ENCODE results near the gene KHDRBS2. TPM values are rescaled to one million over a fixed set of nuclear protein-coding genes. Genes with fewer than 3 reads are reported as not detected.

KHDRBS2 gene
- total and polyA plus RNA-seq, 2 experiments from 2014 or later: 5.4 to 11.7 TPM

GRCh38 chr6:61977099-61977498, 308.9 kb downstream of the KHDRBS2 start:
- no peak for ATAC-seq
- TF ChIP-seq NANOG (IDR thresholded peaks at IDR 0.05; ENCODE audit: borderline replicate concordance) (no peak), POLR2AphosphoS5 (IDR thresholded peaks at IDR 0.05; ENCODE audit: low read depth) (no peak), JUNB (IDR thresholded peaks at IDR 0.05; ENCODE audit: unreplicated experiment) (no peak), EZH2 (IDR thresholded peaks at IDR 0.05; ENCODE audit: low read depth, unreplicated experiment) (no peak), EZH2phosphoT487 (IDR thresholded peaks at IDR 0.05; ENCODE audit: unreplicated experiment) (no peak), ZNF331 (CRISPR knock-in tag; IDR thresholded peaks at IDR 0.05; ENCODE audit: low read depth) (no peak), ZNF462 (CRISPR knock-in tag; IDR thresholded peaks at IDR 0.05) (no peak), CREB1 (CRISPR knock-in tag; IDR thresholded peaks at IDR 0.05; ENCODE audit: low read depth) (no peak), ZNF114 (CRISPR knock-in tag; IDR thresholded peaks at IDR 0.05) (no peak), STAT1 (IDR thresholded peaks at IDR 0.05; ENCODE audit: unreplicated experiment) (no peak), REST (IDR thresholded peaks at IDR 0.05; ENCODE audit: unreplicated experiment) (no peak)
- TF ChIP-seq, protein P1, sequence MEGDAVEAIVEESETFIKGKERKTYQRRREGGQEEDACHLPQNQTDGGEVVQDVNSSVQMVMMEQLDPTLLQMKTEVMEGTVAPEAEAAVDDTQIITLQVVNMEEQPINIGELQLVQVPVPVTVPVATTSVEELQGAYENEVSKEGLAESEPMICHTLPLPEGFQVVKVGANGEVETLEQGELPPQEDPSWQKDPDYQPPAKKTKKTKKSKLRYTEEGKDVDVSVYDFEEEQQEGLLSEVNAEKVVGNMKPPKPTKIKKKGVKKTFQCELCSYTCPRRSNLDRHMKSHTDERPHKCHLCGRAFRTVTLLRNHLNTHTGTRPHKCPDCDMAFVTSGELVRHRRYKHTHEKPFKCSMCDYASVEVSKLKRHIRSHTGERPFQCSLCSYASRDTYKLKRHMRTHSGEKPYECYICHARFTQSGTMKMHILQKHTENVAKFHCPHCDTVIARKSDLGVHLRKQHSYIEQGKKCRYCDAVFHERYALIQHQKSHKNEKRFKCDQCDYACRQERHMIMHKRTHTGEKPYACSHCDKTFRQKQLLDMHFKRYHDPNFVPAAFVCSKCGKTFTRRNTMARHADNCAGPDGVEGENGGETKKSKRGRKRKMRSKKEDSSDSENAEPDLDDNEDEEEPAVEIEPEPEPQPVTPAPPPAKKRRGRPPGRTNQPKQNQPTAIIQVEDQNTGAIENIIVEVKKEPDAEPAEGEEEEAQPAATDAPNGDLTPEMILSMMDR (conservative IDR thresholded peaks at IDR 0.05; ENCODE audit: low read depth in 2 of 2): no peak
- TF ChIP-seq, protein P2, sequence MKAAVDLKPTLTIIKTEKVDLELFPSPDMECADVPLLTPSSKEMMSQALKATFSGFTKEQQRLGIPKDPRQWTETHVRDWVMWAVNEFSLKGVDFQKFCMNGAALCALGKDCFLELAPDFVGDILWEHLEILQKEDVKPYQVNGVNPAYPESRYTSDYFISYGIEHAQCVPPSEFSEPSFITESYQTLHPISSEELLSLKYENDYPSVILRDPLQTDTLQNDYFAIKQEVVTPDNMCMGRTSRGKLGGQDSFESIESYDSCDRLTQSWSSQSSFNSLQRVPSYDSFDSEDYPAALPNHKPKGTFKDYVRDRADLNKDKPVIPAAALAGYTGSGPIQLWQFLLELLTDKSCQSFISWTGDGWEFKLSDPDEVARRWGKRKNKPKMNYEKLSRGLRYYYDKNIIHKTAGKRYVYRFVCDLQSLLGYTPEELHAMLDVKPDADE (IDR thresholded peaks at IDR 0.05): no peak
- Mint-ChIP-seq H3K4me3 (no peak overlapping the region), H3K9me3 (no peaks in the 10 kb centered on the region), H3K27me3 (ENCODE audit: insufficient read depth, low read depth, poor library complexity) (no peaks in the 10 kb centered on the region), H3K4me1 (peaks cover 14% of the 10 kb centered on the region), H3K36me3 (ENCODE audit: low read depth) (no peaks in the 10 kb centered on the region), H3K27ac (no peak overlapping the region)
- H3K9me2 ChIP-seq (ENCODE audit: insufficient read depth): no peaks in the 10 kb centered on the region
- no peaks in the 10 kb centered on the region for H3K79me2 ChIP-seq (replicated peaks; ENCODE audit: insufficient read depth)
- no peak overlapping the region for H3K4me2 ChIP-seq
- no peak overlapping the region for H2AFZ ChIP-seq
- H3K36me3 ChIP-seq (ENCODE audit: insufficient read depth): no peaks in the 10 kb centered on the region
- H3K27ac ChIP-seq (ENCODE audit: low read depth): no peak overlapping the region
- DNase-seq (ENCODE audit: low spot score): no peak
- H3K4me1 ChIP-seq (ENCODE audit: insufficient read depth): peaks cover 15% of the 10 kb centered on the region
- H3K4me3 ChIP-seq: no peak overlapping the region
- H3F3A ChIP-seq (replicated peaks; ENCODE audit: low read depth): no peaks in the 10 kb centered on the region
- H3K27me3 ChIP-seq (ENCODE audit: insufficient read depth): no peaks in the 10 kb centered on the region
- no peaks in the 10 kb centered on the region for H4K20me1 ChIP-seq (replicated peaks; ENCODE audit: insufficient read depth)

Data from GM23338 (cell line).